HFF-Myc (cell line): ENCODE measurements around the gene IL3.

Experiments used
- DNase-seq: peaks from one replicate; pipeline ENCODE4 v3.0.0-alpha.2; 2011; ENCODE audit warnings: low read depth; ENCODE audit errors: extremely low read depth
- H3K4me3 ChIP-seq: replicated peaks from 2 replicates; pipeline ENCODE4 v1.5.1; 2011; ENCODE audit warnings: low read depth, mild to moderate bottlenecking, control low read depth, low read length
- CTCF ChIP-seq: IDR thresholded peaks from 2 replicates; pipeline ENCODE4 v1.5.1; 2012; ENCODE audit warnings: mild to moderate bottlenecking, low read depth, low read length, control low read depth; ENCODE audit errors: missing control alignments

The IL3 gene

GRCh38 chr5:132072070-132072469 is 11.6 kb downstream of the IL3 start:
- H3K4me3 ChIP-seq: no peak overlapping the region
- no peak for DNase-seq
- TF ChIP-seq CTCF: no peak

DNA sequence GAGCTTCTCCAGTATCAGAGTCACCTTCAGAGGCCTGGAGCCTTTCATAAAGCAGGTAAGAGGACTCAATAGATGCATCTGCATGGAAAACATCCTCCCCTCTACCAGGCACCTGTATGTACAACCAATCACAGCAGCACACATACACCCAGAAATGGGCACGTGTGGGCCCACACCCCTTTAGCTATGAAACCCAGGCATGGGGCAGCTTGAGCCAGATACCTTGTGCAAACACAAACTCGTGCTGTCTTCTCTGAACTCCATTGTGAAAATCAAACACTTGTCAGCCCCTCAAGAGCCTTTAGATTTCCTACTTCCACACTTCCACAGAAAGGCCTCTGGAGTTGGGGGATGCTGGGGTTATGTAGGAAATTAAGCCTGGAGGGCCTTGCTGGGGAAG is 12.1 kb downstream of the IL3 start:
- DNase-seq: no peak
- TF ChIP-seq CTCF: no peak
- no peak overlapping the region for H3K4me3 ChIP-seq

DNA sequence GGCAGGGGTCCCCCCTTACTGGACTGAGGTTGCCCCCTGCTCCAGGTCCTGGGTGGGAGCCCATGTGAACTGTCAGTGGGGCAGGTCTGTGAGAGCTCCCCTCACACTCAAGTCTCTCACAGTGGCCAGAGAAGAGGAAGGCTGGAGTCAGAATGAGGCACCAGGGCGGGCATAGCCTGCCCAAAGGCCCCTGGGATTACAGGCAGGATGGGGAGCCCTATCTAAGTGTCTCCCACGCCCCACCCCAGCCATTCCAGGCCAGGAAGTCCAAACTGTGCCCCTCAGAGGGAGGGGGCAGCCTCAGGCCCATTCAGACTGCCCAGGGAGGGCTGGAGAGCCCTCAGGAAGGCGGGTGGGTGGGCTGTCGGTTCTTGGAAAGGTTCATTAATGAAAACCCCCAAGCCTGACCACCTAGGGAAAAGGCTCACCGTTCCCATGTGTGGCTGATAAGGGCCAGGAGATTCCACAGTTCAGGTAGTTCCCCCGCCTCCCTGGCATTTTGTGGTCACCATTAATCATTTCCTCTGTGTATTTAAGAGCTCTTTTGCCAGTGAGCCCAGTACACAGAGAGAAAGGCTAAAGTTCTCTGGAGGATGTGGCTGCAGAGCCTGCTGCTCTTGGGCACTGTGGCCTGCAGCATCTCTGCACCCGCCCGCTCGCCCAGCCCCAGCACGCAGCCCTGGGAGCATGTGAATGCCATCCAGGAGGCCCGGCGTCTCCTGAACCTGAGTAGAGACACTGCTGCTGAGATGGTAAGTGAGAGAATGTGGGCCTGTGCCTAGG is 13.0 kb downstream of the IL3 start, which contains the start of gene CSF2:
TSS of gene CSF2 (plus strand) at position 559 of the 783 bp plus-strand sequence. CDS start at position 594, 35 bp downstream.
- TF ChIP-seq CTCF: no peak

DNA sequence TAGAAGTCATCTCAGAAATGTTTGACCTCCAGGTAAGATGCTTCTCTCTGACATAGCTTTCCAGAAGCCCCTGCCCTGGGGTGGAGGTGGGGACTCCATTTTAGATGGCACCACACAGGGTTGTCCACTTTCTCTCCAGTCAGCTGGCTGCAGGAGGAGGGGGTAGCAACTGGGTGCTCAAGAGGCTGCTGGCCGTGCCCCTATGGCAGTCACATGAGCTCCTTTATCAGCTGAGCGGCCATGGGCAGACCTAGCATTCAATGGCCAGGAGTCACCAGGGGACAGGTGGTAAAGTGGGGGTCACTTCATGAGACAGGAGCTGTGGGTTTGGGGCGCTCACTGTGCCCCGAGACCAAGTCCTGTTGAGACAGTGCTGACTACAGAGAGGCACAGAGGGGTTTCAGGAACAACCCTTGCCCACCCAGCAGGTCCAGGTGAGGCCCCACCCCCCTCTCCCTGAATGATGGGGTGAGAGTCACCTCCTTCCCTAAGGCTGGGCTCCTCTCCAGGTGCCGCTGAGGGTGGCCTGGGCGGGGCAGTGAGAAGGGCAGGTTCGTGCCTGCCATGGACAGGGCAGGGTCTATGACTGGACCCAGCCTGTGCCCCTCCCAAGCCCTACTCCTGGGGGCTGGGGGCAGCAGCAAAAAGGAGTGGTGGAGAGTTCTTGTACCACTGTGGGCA is 13.8 kb downstream of the IL3 start:
- H3K4me3 ChIP-seq: no peak overlapping the region
- no peak for TF ChIP-seq CTCF
- DNase-seq: no peak

More for the DNA sequence above, 13.0 kb downstream of the IL3 start, which contains the start of gene CSF2:
- no peak within 1 kb of the TSS for H3K4me3 ChIP-seq
- no peak for DNase-seq

- no peak for TF ChIP-seq CTCF
- no peak for DNase-seq
- no peak overlapping the region for H3K4me3 ChIP-seq
Observed at GRCh38 chr5:132074772-132075718, 14.6 kb downstream of the IL3 start.

DNA sequence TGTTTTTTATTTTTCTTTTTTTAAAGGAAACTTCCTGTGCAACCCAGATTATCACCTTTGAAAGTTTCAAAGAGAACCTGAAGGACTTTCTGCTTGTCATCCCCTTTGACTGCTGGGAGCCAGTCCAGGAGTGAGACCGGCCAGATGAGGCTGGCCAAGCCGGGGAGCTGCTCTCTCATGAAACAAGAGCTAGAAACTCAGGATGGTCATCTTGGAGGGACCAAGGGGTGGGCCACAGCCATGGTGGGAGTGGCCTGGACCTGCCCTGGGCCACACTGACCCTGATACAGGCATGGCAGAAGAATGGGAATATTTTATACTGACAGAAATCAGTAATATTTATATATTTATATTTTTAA is 15.2 kb downstream of the IL3 start:
- no peak for DNase-seq
- no peak for TF ChIP-seq CTCF
- H3K4me3 ChIP-seq: no peak overlapping the region
